Activated effector memory CD4-positive, alpha-beta T cell treated with anti-CD3 and anti-CD28 coated beads, Interleukin-2, amount 50 U/mL, for 16 hours (primary cell): ENCODE data around the gene SPTLC1.
"Not testable (repeated sequence)": the region's sequence is repeated elsewhere in the genome, so short reads cannot be mapped to it uniquely, and the experiment has no call there.

ENCODE experiments used
- DNase-seq: peaks from one replicate; pipeline ENCODE4 v3.0.0-alpha.2; 2020

SPTLC1 gene

GRCh38 chr9:92026206-92027002 is 88.8 kb downstream of the SPTLC1 start:
- no peak for DNase-seq

DNA sequence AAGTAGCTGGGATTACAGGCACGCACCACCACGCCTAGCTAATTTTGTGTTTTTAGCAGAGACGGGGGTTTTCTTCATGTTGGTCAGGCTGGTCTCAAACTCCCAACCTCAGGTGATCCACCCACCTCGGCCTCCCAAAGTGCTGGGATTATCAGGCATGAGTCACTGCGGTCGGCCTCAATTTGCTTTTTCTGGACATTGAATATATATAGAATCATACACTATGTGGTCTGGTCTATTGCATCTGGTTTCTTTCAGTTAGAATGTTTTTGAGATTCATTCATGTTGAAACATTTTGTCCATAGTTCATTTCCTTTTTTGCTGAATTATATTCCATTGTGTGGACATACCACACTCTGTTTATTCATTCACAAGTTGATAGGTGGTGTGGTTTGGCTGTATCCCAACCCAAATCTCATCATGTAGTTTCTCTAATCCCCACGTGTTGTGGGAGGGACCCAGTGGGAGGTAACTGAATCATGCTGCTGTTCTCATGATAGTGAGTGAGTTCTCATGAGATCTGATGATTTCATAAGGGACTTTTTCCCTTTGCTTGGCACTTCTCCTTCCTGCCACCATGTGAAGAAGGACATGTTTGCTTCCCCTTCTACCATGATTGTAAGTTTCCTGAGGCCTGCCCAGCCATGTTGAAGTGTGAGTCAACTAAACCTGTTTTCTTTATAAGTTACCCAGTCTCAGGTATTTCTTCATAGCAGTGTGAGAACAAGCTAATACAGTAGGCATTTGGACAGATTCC is 93.2 kb downstream of the SPTLC1 start:
- not testable (repeated sequence) for DNase-seq

GRCh38 chr9:92019658-92020057 is 95.6 kb downstream of the SPTLC1 start:
- no peak for DNase-seq

GRCh38 chr9:92010705-92011536 is 104.3 kb downstream of the SPTLC1 start:
- no peak for DNase-seq

DNA sequence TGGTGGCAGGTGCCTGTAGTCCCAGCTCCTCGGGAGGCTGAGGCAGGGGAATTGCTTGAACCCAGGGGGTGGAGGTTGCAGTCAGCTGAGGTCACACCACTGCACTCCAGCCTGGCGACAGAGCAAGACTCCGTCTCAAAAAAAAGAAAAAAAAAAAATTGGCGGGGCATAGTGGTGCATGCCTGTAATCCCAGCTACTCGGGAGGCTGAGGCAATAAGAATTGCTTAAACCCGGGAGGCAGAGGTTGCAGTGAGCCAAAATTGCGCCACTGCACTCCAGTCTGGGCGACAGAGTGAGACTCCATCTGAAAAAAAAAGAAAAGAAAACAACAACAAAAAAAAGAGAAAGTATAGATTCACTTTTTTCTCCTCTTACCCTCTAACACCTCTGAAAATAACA is 105.0 kb downstream of the SPTLC1 start:
- not testable (repeated sequence) for DNase-seq

DNA sequence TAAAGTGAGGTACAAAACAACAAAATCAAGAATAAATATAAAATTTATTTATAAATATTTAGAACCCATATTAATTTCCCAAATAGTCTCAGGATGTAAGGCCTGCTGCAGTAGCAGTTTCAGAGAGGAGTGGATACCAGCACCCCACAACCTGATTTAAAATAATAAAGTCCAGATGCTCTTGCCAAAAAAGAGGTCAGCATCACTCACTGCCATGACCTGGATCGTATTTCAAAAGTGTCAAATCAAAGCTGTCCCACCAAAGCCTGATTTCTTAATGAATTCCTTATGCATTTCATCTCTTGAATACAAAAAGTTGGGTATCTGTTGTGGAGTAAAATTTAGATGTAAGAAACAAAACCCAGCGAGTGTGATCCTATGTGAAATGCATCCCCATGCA is 107.2 kb downstream of the SPTLC1 start:
- DNase-seq: no peak

DNA sequence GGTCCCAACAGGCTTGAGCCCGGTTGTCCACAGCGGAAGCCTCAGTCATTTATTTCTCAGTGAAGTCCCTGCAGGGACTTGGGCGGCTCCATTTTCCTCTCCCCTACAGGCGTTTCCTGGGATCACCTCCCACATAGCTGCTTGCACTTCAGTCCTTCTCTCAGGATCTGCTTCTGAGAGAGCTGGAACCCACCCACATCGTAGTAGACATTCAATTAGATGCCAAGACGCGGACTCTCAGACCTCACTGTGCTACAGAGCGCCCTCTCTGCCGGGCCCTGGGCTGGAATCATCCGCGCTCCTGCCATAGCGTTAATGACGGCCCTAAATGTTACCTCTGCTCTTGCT is 111.2 kb downstream of the SPTLC1 start:
- no peak for DNase-seq

- no peak for DNase-seq
Measured at GRCh38 chr9:92003308-92004044, 111.7 kb downstream of the SPTLC1 start.

DNA sequence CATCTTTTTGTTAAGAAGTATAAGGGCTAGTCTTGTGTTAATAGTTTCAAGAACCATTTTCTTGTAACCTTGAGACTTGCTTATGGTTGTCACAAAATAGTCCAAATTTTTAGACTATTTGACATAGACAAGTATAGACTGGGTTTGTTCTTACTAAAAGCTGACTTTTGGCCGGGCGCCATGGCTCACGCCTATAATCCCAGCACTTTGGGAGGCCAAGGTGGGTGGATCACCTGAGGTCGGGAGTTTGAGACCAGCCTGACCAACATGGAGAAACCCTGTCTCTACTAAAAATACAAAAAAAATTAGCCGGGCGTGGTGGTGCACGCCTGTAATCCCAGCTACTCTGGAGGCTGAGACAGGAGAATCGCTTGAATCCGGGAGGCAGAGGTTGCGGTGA is 113.3 kb downstream of the SPTLC1 start:
- not testable (repeated sequence) for DNase-seq

GRCh38 chr9:92001244-92001643 is 114.0 kb downstream of the SPTLC1 start:
- no peak for DNase-seq

- no peak for DNase-seq
Measured at GRCh38 chr9:91995000-91995655, 120.1 kb downstream of the SPTLC1 start.

DNA sequence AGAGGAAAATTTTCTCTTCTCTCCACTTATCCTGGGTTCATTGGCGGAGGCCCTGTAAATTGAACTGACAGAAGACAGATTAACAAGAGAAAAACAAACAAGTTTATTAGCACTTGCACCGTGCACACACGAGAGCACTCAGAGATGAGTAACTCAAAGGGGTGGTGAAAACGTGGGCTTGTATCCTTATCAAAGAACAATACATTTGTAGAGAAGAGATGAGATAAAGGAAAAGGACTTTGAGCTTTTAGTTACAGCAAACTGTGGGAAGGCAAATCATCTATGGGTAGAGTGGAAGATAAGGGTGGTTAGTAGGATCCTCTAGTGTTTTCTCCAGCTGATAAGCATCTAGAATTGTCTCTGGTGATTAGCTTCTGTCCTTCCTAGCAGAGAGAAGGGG is 120.8 kb downstream of the SPTLC1 start:
- DNase-seq: no peak

GRCh38 chr9:91992461-91993041 is 122.7 kb downstream of the SPTLC1 start:
- DNase-seq: no peak

DNA sequence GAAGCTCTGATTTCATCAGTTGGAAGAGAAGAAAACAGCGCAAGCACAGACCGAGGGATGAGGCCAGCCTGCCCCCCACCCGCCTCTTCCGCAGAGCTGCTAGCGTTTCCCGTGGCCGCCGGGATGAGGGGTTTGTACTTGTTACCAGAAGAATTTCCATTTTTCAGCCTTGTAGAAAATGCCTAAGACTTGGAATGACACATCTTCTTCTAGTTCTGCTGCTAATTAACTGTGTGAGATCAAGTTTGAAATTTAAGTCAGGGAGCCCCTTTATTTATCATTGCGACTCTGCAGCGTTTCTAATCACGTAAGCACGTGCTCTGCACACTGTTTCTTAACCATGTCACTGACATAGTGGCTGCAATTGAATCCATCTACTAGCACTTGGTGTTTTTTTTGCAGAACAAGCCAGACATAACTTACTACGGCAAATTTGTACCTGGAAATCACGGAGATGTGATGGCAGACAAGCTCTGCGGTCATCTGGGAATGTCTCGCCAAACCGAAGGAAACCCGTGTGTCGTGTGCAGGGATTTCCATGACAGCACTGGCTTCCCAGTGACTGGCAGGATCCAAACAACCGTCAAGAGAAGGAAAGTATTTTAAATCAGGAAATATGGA is 123.4 kb downstream of the SPTLC1 start:
- DNase-seq: no peak

DNA sequence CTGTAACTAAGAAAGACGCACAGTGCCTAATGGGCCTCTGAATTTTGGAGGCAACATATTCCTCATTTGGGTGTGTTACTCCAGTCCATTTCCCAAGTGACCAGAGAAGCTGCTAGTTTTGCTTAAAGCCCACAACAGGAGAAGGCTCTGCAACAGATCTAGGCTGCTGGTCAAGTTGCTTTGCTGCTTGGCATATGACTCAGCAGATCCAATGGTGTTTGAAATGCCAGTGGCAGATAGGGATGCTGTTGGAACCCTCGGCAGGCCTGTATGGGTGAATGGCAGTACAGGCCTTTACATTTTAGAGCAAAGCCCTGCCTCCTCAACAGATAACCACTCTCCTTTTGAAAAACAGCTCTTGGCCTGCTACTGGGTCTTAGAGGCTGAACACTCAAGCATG is 129.0 kb downstream of the SPTLC1 start:
- no peak for DNase-seq

DNA sequence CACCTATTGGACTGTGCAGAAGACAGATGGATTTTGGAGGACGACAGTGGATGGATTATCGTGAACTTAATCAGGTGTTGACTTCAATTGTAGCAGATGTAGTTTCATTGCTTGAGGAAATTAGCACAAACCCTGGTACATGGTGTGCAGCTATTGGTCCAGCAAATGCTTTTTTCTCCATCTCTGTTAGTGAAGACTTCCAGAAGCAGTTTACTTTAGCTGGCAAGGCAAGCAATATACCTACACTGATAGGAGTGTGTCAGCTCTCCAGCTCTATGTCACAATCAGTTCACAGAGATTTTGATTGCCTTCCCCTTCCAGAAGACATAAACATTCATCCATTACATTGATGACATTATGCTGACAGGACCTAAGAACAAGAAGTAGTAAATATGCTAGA is 129.5 kb downstream of the SPTLC1 start:
- no peak for DNase-seq
